Bronchial epithelial cell (primary cell): ENCODE measurements around the gene SLC51A. TPM values are rescaled to one million over a fixed set of nuclear protein-coding genes. Genes with fewer than 3 reads are reported as not detected.
"Not testable (repeated sequence)": the region's sequence is repeated elsewhere in the genome, so short reads cannot be mapped to it uniquely, and the experiment has no call there.

Experiments
- DNase-seq: peaks from one replicate; pipeline ENCODE4 v3.0.0-alpha.2; 2010; ENCODE audit warnings: low read depth
- FAIRE-seq: peaks from 2 replicates; lab custom pipeline; 2011; peaks lifted over from hg19 to GRCh38; lab: Jason Lieb, UNC
- H3K27me3 ChIP-seq: 2 replicates; pipeline ENCODE4 v1.5.1; 2011; ENCODE audit warnings: low read length; ENCODE audit not compliant: control insufficient read depth, insufficient read depth
- H3K36me3 ChIP-seq: 2 replicates; pipeline ENCODE4 v1.5.1; 2011; ENCODE audit warnings: low read length; ENCODE audit not compliant: control insufficient read depth, insufficient read depth
- H3K4me3 ChIP-seq: 2 replicates; pipeline ENCODE4 v1.5.1; 2011; ENCODE audit warnings: mild to moderate bottlenecking, low read depth, low read length, control low read depth
- total RNA-seq: library from RNA; depleted of rRNA; stranded (reverse); fragments of >200 nt; gene quantifications from 2 replicates; pipeline ENCODE4 v1.2.1, GENCODE V29; 2014
- TF ChIP-seq, protein P1 (sequence below): IDR thresholded peaks from 2 replicates; pipeline ENCODE4 v1.5.1; 2011; ENCODE audit warnings: mild to moderate bottlenecking, moderate library complexity, low read length, control low read depth, inconsistent platforms; ENCODE audit not compliant: insufficient read depth, severe bottlenecking

SLC51A gene
- total RNA-seq, 1 donor from 2014 or later: not detected

DNA sequence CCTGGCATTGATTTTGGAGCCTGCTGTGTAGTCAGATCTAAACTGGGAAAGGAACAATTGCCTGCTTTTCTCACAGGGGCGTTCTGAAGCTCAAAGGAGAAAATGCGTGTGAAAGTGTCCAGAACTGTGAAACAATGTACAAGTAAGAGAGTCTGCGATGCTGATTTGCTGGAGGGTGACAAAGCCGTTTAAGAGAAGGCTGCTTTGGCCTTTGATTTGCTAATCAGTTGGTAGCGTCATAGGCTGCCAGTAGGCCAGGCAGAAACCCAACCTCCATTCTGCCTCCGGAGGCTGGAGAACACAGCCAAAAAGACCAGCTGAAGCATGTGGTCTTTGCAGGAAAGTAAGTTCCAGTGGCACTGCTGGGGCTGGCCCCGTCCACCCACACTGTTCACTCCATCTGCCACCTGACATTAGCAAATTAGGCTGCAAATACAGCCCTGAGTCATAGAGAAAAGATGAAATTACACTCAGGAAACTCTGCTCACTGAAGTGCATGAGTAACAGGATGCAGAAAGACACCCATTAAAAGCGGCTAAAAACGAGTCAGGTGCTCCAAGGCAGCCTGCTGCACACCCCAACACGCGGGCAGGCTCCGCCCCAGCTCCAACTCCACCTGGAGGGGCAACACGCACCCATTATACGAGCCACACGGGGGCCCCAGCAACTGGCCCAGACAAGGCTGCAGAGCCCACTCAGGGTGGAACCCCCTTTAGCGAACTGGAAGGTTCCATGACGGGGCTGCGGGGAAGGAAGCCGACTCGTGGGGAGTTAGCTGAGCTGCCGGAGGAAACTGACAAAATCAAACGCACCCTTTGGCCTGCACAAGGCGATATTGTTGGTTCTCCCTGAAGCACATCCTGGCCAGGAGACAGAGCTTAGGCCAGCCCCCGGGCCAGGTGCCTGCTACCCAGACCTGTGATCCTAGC is 36.7 kb upstream of the SLC51A start:
- H3K27me3 ChIP-seq: no peaks in the 10 kb centered on the region
- no peak overlapping the region for H3K4me3 ChIP-seq
- FAIRE-seq (no peak), DNase-seq (peak; percentile 96)
- TF ChIP-seq, protein P1, sequence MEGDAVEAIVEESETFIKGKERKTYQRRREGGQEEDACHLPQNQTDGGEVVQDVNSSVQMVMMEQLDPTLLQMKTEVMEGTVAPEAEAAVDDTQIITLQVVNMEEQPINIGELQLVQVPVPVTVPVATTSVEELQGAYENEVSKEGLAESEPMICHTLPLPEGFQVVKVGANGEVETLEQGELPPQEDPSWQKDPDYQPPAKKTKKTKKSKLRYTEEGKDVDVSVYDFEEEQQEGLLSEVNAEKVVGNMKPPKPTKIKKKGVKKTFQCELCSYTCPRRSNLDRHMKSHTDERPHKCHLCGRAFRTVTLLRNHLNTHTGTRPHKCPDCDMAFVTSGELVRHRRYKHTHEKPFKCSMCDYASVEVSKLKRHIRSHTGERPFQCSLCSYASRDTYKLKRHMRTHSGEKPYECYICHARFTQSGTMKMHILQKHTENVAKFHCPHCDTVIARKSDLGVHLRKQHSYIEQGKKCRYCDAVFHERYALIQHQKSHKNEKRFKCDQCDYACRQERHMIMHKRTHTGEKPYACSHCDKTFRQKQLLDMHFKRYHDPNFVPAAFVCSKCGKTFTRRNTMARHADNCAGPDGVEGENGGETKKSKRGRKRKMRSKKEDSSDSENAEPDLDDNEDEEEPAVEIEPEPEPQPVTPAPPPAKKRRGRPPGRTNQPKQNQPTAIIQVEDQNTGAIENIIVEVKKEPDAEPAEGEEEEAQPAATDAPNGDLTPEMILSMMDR: no peak
- H3K36me3 ChIP-seq: no peaks in the 10 kb centered on the region

DNA sequence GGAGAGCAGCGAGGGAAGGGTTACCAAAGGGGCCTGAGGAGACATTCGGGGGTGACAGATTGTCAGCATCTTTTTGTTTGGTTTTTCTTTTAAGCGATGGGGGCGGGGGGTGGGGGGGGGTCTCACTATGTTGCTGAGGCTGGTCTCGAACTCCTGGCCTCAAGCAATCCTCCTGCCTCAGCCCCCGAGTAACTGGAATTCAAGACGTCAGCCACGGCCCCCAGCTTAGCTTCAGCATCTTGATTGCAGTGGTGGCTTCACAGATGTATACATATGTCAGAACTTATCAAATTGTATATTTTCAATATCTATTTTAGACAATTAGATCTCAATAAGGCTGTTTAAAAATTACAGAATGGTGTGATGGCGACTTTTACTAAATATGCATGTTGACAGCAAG is 36.0 kb upstream of the SLC51A start:
- TF ChIP-seq, protein P1: no peak
- no peaks in the 10 kb centered on the region for H3K27me3 ChIP-seq
- H3K4me3 ChIP-seq: no peak overlapping the region
- no peaks in the 10 kb centered on the region for H3K36me3 ChIP-seq
- FAIRE-seq: no peak
- DNase-seq: no peak

DNA sequence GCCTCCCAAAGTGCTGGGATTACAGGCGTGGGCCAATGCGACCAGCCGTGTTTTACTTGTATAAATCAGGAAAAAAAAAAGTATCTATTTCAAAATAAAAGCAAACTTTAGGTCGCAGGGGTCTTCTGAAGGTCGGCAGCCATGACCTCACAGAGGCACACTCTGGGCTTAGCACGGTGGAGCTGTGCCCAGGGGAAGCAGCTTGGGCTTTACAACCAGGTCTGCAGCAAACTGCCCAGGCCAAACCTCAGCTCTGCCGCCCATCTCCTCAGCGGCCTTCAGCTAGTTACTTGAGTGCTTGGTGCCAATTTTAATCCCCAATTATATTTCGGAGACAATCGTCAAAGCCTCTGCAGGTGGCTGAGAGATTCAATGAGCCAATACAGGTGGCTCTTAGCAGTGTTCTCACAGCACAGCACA is 35.2 kb upstream of the SLC51A start:
- FAIRE-seq: no peak
- H3K4me3 ChIP-seq: no peak overlapping the region
- TF ChIP-seq, protein P1: no peak
- DNase-seq: no peak
- H3K36me3 ChIP-seq: no peaks in the 10 kb centered on the region
- no peaks in the 10 kb centered on the region for H3K27me3 ChIP-seq

DNA sequence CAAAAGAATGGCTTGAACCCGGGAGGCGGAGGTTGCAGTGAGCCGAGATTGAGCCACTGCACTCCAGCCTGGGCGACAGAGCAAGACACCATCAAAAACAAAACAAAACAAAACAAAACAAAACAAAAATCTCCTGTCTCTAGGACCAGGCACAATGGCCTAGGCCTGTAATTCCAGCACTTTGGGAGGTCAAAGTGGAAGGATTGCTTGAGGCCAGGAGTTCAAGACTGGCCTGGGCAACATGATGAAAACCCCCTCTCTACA is 32.2 kb upstream of the SLC51A start:
- FAIRE-seq, H3K27me3 ChIP-seq, H3K36me3 ChIP-seq, DNase-seq, H3K4me3 ChIP-seq: not testable (repeated sequence)

DNA sequence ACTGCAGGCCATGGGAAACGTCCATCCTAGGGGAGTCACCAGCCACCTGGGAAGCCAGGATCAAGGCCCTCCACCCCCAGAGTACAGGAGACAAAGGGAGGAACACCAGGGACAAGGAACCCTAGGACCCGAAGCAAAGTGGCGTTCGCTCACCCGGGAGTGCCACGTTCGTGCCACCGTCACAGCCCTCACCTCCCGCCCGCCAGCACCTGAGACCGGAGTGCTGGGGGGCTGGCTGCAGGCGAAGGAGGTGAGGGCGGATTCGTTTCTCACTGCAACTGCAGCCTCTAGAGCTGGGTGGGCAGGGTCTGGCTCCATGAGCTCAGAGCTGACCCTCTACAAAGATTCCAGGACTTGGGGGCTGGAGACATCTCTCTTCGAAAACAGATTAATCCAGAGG is 31.5 kb upstream of the SLC51A start:
- no peak for DNase-seq

DNA sequence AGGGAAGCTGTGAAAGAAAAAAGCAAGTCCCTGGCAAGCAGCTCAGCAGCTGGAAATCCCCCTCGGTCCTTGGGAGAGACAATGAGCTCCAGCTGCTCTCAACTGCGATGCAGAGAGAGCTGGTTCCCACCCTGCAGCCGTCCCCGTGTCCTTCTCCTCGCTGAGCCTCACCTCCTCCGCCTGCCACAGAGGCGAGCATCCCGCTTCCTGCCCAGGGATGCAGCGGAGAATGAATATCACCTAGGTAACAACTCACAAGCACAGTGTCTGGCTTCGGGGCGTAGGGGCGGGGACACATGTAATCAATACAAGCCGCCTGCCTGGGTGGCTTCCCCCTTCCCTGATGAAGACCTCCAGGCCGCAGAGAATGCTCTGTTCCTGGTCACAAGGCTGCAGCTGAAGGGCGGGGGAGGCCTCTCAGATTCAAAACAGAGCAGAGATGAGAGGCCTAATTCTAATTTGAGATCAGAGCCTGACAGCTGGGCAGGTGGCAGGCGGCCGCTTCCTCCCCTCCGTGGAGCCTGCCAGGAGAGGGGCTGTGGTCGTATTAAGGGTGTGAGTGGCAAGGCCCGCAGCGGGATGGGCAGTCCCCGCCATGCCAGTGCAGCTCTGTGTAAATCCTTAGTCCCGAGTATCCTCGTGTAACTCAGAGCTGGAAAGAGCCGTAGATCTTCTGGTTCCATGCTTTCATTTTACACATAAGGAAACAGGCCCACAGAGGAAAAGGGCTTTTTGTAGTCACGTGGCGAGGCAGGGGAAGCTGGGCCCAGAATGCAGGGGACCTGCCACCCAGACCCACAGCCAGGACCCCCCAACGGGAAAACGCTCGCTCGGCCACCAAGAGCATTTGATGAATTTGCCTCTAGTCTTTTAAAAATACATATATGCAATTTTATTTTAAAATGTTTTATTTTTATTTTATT is 29.4 kb upstream of the SLC51A start:
- no peak for FAIRE-seq
- H3K27me3 ChIP-seq: no peaks in the 10 kb centered on the region
- no peak for DNase-seq
- H3K36me3 ChIP-seq: no peaks in the 10 kb centered on the region
- no peak overlapping the region for H3K4me3 ChIP-seq
- TF ChIP-seq, protein P1: no peak

More for the DNA sequence above, 31.5 kb upstream of the SLC51A start:
- Histone ChIP-seq H3K36me3 (no peaks in the 10 kb centered on the region), H3K4me3 (no peak overlapping the region), H3K27me3 (no peaks in the 10 kb centered on the region)
- no peak for FAIRE-seq
- TF ChIP-seq, protein P1: no peak
